Measurements from ENCODE around the gene HELT.

The HELT gene

GRCh38 chr4:185005219-185005819, 13.0 kb upstream of the HELT start:
- Histone ChIP-seq H3K9ac (ENCODE audit: low read depth, low read length) (peak overlapping the region; percentile 23; the same call in 1 of the 2 replicates), H3K36me3 (ENCODE audit: insufficient read depth, low read depth, low read length) (no peaks in the 10 kb centered on the region), H3K27me3 (ENCODE audit: insufficient read depth, low read length) (peaks cover 65% of the 10 kb centered on the region), H3K27ac (ENCODE audit: low read length) (no peak overlapping the region), H3K4me3 (ENCODE audit: low read length) (peak overlapping the region; percentile 63; the same call in 1 of the 2 replicates), H3K4me1 (ENCODE audit: insufficient read depth, low read length) (no peaks in the 10 kb centered on the region), H3K9me3 (ENCODE audit: insufficient read depth, low read depth, low read length) (no peaks in the 10 kb centered on the region)

- no peak overlapping the region for H3K9ac ChIP-seq (ENCODE audit: low read depth, low read length)
- H3K4me3 ChIP-seq (ENCODE audit: low read length) = no peak overlapping the region
- peaks cover 95% of the 10 kb centered on the region for H3K27me3 ChIP-seq (ENCODE audit: insufficient read depth, low read length)
Observed at GRCh38 chr4:185011408-185011807, 6.9 kb upstream of the HELT start.

GRCh38 chr4:185013417-185014125, 4.7 kb upstream of the HELT start:
- Histone ChIP-seq H3K4me1 (ENCODE audit: insufficient read depth, low read length) (peaks cover 21% of the 10 kb centered on the region; the same call in 1 of the 2 replicates), H3K4me3 (ENCODE audit: low read length) (peak overlapping the region; percentile 7; the same call in 1 of the 2 replicates), H3K27me3 (ENCODE audit: insufficient read depth, low read length) (peaks cover 100% of the 10 kb centered on the region), H3K27ac (ENCODE audit: low read length) (no peak overlapping the region), H3K9me3 (ENCODE audit: insufficient read depth, low read depth, low read length) (no peaks in the 10 kb centered on the region; the same call in 1 of the 2 replicates), H3K36me3 (ENCODE audit: insufficient read depth, low read depth, low read length) (no peaks in the 10 kb centered on the region), H3K9ac (ENCODE audit: low read depth, low read length) (no peak overlapping the region)

More at GRCh38 chr4:185011408-185011807, 6.9 kb upstream of the HELT start:
- H3K36me3 ChIP-seq (ENCODE audit: insufficient read depth, low read depth, low read length) = no peaks in the 10 kb centered on the region
- H3K9me3 ChIP-seq (ENCODE audit: insufficient read depth, low read depth, low read length) = no peaks in the 10 kb centered on the region; the same call in 1 of the 2 replicates
- H3K4me1 ChIP-seq (ENCODE audit: insufficient read depth, low read length) = peaks cover 15% of the 10 kb centered on the region; the same call in 1 of the 2 replicates
- no peak overlapping the region for H3K27ac ChIP-seq (ENCODE audit: low read length)

- H3K27ac ChIP-seq (ENCODE audit: low read length) = no peak overlapping the region
- peaks cover 25% of the 10 kb centered on the region; the same call in 1 of the 2 replicates for H3K4me1 ChIP-seq (ENCODE audit: insufficient read depth, low read length)
Observed at GRCh38 chr4:185015108-185015507, 3.2 kb upstream of the HELT start.

GRCh38 chr4:185016101-185016940, 2.0 kb upstream of the HELT start:
- Histone ChIP-seq H3K9me3 (ENCODE audit: insufficient read depth, low read depth, low read length) (no peaks in the 10 kb centered on the region; the same call in 1 of the 2 replicates), H3K27me3 (ENCODE audit: insufficient read depth, low read length) (peaks cover 100% of the 10 kb centered on the region), H3K4me1 (ENCODE audit: insufficient read depth, low read length) (peaks cover 25% of the 10 kb centered on the region; the same call in 1 of the 2 replicates)

More at GRCh38 chr4:185015108-185015507, 3.2 kb upstream of the HELT start:
- H3K4me3 ChIP-seq (ENCODE audit: low read length) = no peak overlapping the region
- no peaks in the 10 kb centered on the region for H3K36me3 ChIP-seq (ENCODE audit: insufficient read depth, low read depth, low read length)
- peaks cover 100% of the 10 kb centered on the region for H3K27me3 ChIP-seq (ENCODE audit: insufficient read depth, low read length)
- H3K9me3 ChIP-seq (ENCODE audit: insufficient read depth, low read depth, low read length) = no peaks in the 10 kb centered on the region; the same call in 1 of the 2 replicates
- H3K9ac ChIP-seq (ENCODE audit: low read depth, low read length) = no peak overlapping the region

GRCh38 chr4:185016946-185017758, 1.1 kb upstream of the HELT start:
- H3K36me3 ChIP-seq (ENCODE audit: insufficient read depth, low read depth, low read length) = no peaks in the 10 kb centered on the region
- peaks cover 100% of the 10 kb centered on the region for H3K27me3 ChIP-seq (ENCODE audit: insufficient read depth, low read length)
- H3K4me3 ChIP-seq (ENCODE audit: low read length) = peak overlapping the region; percentile 61
- H3K9ac ChIP-seq (ENCODE audit: low read depth, low read length) = no peak overlapping the region
- H3K4me1 ChIP-seq (ENCODE audit: insufficient read depth, low read length) = peaks cover 27% of the 10 kb centered on the region; the same call in 1 of the 2 replicates
- H3K27ac ChIP-seq (ENCODE audit: low read length) = no peak overlapping the region
- H3K9me3 ChIP-seq (ENCODE audit: insufficient read depth, low read depth, low read length) = no peaks in the 10 kb centered on the region; the same call in 1 of the 2 replicates

More at GRCh38 chr4:185016101-185016940, 2.0 kb upstream of the HELT start:
- Histone ChIP-seq H3K9ac (ENCODE audit: low read depth, low read length) (no peak overlapping the region), H3K36me3 (ENCODE audit: insufficient read depth, low read depth, low read length) (no peaks in the 10 kb centered on the region), H3K4me3 (ENCODE audit: low read length) (peak overlapping the region; percentile 40; the same call in 1 of the 2 replicates), H3K27ac (ENCODE audit: low read length) (no peak overlapping the region)

GRCh38 chr4:185018834-185019455, 655 bp downstream of the HELT start:
- no peaks in the 10 kb centered on the region for H3K36me3 ChIP-seq (ENCODE audit: insufficient read depth, low read depth, low read length)
- peaks cover 100% of the 10 kb centered on the region for H3K27me3 ChIP-seq (ENCODE audit: insufficient read depth, low read length)
- H3K27ac ChIP-seq (ENCODE audit: low read length) = no peak overlapping the region
- no peak overlapping the region for H3K9ac ChIP-seq (ENCODE audit: low read depth, low read length)
- H3K9me3 ChIP-seq (ENCODE audit: insufficient read depth, low read depth, low read length) = no peaks in the 10 kb centered on the region; the same call in 1 of the 2 replicates
- peaks cover 21% of the 10 kb centered on the region; the same call in 1 of the 2 replicates for H3K4me1 ChIP-seq (ENCODE audit: insufficient read depth, low read length)
- H3K4me3 ChIP-seq (ENCODE audit: low read length) = peak overlapping the region; percentile 56

GRCh38 chr4:185019456-185020292, 1.4 kb downstream of the HELT start:
- H3K4me1 ChIP-seq (ENCODE audit: insufficient read depth, low read length) = peaks cover 19% of the 10 kb centered on the region; the same call in 1 of the 2 replicates
- H3K4me3 ChIP-seq (ENCODE audit: low read length) = peak overlapping the region; percentile 56
- H3K27me3 ChIP-seq (ENCODE audit: insufficient read depth, low read length) = peaks cover 100% of the 10 kb centered on the region
- H3K27ac ChIP-seq (ENCODE audit: low read length) = no peak overlapping the region
- H3K36me3 ChIP-seq (ENCODE audit: insufficient read depth, low read depth, low read length) = no peaks in the 10 kb centered on the region
- H3K9me3 ChIP-seq (ENCODE audit: insufficient read depth, low read depth, low read length) = no peaks in the 10 kb centered on the region; the same call in 1 of the 2 replicates
- no peak overlapping the region for H3K9ac ChIP-seq (ENCODE audit: low read depth, low read length)

- Histone ChIP-seq H3K9ac (ENCODE audit: low read depth, low read length) (no peak overlapping the region), H3K4me3 (ENCODE audit: low read length) (peak overlapping the region; percentile 56), H3K9me3 (ENCODE audit: insufficient read depth, low read depth, low read length) (no peaks in the 10 kb centered on the region; the same call in 1 of the 2 replicates), H3K27me3 (ENCODE audit: insufficient read depth, low read length) (peaks cover 100% of the 10 kb centered on the region), H3K4me1 (ENCODE audit: insufficient read depth, low read length) (peaks cover 19% of the 10 kb centered on the region; the same call in 1 of the 2 replicates), H3K27ac (ENCODE audit: low read length) (no peak overlapping the region), H3K36me3 (ENCODE audit: insufficient read depth, low read depth, low read length) (no peaks in the 10 kb centered on the region)
Observed at GRCh38 chr4:185020293-185020808, 2.1 kb downstream of the HELT start.

Data from iPS-20b (cell line).